NT2/D1 (cell line): ENCODE results near the gene RNF126.
A peak's percentile ranks its signal among the peaks of the same experiment; 100 is the strongest.

ENCODE experiments used
- DNase-seq: peaks from one replicate; pipeline ENCODE4 v3.0.0-alpha.2; 2011; ENCODE audit warnings: low read depth, low spot score
- H3K27me3 ChIP-seq: 2 replicates; pipeline ENCODE4 v1.6.0; 2011; ENCODE audit warnings: mild to moderate bottlenecking; ENCODE audit not compliant: insufficient read length, insufficient read depth
- H3K36me3 ChIP-seq: 2 replicates; pipeline ENCODE4 v1.6.1; 2011; ENCODE audit warnings: mild to moderate bottlenecking, low read length, mixed read lengths; ENCODE audit not compliant: insufficient read depth, insufficient read length
- H3K4me1 ChIP-seq: 2 replicates; pipeline ENCODE4 v1.5.1; 2011; ENCODE audit not compliant: insufficient read depth, insufficient read length
- H3K4me3 ChIP-seq: 2 replicates; pipeline ENCODE4 v1.5.1; 2011; ENCODE audit warnings: low read depth; ENCODE audit not compliant: insufficient read length
- H3K9ac ChIP-seq: 2 replicates; pipeline ENCODE4 v1.6.0; 2011; ENCODE audit warnings: low read depth; ENCODE audit not compliant: insufficient read length
- H3K9me3 ChIP-seq: 2 replicates; pipeline ENCODE4 v1.5.1; 2011; ENCODE audit warnings: mild to moderate bottlenecking, low read length; ENCODE audit not compliant: insufficient read depth
- SUZ12 ChIP-seq: IDR thresholded peaks from 2 replicates; pipeline ENCODE4 v1.6.1; 2011; ENCODE audit not compliant: insufficient read length, insufficient read depth; ENCODE audit errors: extremely low read depth
- YY1 ChIP-seq: IDR thresholded peaks from 2 replicates; pipeline ENCODE4 v1.6.1; 2011; ENCODE audit not compliant: insufficient read length, insufficient read depth
- ZNF274 ChIP-seq: IDR thresholded peaks from 2 replicates; pipeline ENCODE4 v1.6.1; 2011; ENCODE audit warnings: mild to moderate bottlenecking, low read depth, low read length

Gene RNF126

GRCh38 chr19:658059-658839 is 4.8 kb downstream of the RNF126 start:
- Histone ChIP-seq H3K36me3 (peaks cover 82% of the 10 kb centered on the region), H3K27me3 (no peaks in the 10 kb centered on the region), H3K9me3 (no peaks in the 10 kb centered on the region), H3K4me1 (peaks cover 52% of the 10 kb centered on the region), H3K4me3 (no peak overlapping the region), H3K9ac (peak overlapping the region; percentile 50)
- no peak for DNase-seq
- TF ChIP-seq ZNF274 (no peak), SUZ12 (no peak), YY1 (no peak)

GRCh38 chr19:657611-658010 is 5.4 kb downstream of the RNF126 start:
- H3K4me1 ChIP-seq, result peaks cover 53% of the 10 kb centered on the region
- TF ChIP-seq SUZ12 (no peak), ZNF274 (no peak)
- peak overlapping the region; percentile 42 for H3K9ac ChIP-seq
- no peaks in the 10 kb centered on the region for H3K9me3 ChIP-seq
- no peaks in the 10 kb centered on the region for H3K27me3 ChIP-seq
- DNase-seq, result no peak
- no peak overlapping the region for H3K4me3 ChIP-seq
- peaks cover 89% of the 10 kb centered on the region for H3K36me3 ChIP-seq

GRCh38 chr19:656751-657559 is 6.1 kb downstream of the RNF126 start:
- TF ChIP-seq ZNF274, result no peak
- no peak for TF ChIP-seq YY1
- no peak for TF ChIP-seq SUZ12
- Histone ChIP-seq H3K4me3 (no peak overlapping the region), H3K27me3 (no peaks in the 10 kb centered on the region), H3K9ac (peak overlapping the region; percentile 61), H3K9me3 (no peaks in the 10 kb centered on the region), H3K4me1 (peaks cover 53% of the 10 kb centered on the region), H3K36me3 (peaks cover 93% of the 10 kb centered on the region)
- no peak for DNase-seq

DNA sequence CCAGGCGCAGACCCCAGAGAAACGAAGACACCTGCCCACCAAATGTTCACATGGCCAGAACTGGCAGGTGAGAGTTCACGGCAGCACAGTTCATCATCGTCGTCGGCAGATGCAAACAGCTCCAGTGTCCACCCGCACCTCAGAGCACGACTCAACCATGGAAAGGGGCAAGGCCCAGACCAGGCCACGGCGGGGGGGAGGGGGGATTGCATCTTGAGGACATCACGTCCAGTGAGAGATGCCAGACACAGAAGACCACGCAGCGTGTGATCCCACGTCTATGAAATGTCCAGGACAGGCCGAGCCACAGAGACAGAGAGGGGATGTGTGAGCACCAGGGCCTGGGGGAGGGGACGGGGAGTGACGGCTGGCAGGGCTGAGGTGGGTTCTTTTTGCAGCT is 7.3 kb downstream of the RNF126 start:
- peaks cover 42% of the 10 kb centered on the region for H3K4me1 ChIP-seq
- H3K9ac ChIP-seq, result peak overlapping the region; percentile 67
- no peaks in the 10 kb centered on the region for H3K27me3 ChIP-seq
- no peak overlapping the region for H3K4me3 ChIP-seq
- no peak for TF ChIP-seq YY1
- no peak for TF ChIP-seq ZNF274
- no peak for TF ChIP-seq SUZ12
- H3K36me3 ChIP-seq, result peaks cover 93% of the 10 kb centered on the region
- H3K9me3 ChIP-seq, result no peaks in the 10 kb centered on the region
- no peak for DNase-seq

- H3K27me3 ChIP-seq, result no peaks in the 10 kb centered on the region
- DNase-seq, result no peak
- peak overlapping the region; percentile 61 for H3K9ac ChIP-seq
- peaks cover 87% of the 10 kb centered on the region for H3K36me3 ChIP-seq
- no peaks in the 10 kb centered on the region for H3K9me3 ChIP-seq
- TF ChIP-seq YY1 (no peak), SUZ12 (no peak), ZNF274 (no peak)
- H3K4me1 ChIP-seq, result peaks cover 22% of the 10 kb centered on the region
- H3K4me3 ChIP-seq, result no peak overlapping the region
Measured at GRCh38 chr19:653425-653824, 9.6 kb downstream of the RNF126 start.

DNA sequence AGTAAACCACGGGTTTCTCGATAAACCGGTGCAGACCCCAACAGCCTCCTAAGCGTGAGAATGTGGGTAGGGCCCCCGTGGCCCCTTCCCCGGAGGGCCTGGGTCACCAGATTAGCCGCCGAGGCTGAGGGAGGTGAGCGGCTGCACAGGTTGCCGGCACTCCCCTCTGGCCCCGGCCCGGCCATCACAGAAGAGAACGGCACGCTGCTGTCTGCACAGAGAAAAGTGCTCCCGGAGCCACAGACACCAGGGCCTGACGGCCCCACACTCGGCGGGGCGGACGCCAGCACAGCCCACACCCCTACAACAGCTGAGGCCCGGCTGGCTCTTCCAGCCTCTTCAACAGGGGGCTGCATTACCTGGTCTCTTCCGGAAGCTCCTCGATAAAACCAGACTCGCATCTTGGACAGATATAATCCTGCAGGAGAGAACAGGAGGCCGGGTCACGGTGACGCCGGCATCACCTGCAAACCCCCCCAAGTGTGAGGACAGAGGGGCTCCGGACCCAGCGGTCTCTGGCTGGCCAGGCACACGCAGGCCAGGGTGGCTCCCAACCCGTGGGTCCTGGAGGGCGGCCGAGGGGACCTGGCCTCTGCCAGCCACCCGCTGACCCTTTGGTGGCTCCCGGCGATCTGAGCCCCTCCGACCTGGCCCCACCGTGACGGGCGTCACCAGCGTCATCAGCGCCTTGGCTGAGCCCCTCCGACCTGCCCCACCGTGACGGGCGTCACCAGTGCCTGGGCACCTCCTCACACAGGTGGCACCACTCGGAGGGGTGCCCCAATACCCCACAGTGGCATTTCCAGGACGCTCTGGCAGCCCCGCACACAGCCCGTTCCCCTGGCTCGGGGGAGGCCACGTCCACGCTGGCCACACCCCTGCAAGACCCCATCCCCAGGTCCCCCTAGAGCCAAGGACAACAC is 10.3 kb downstream of the RNF126 start:
- H3K36me3 ChIP-seq, result peaks cover 86% of the 10 kb centered on the region
- H3K4me3 ChIP-seq, result no peak overlapping the region
- no peak for DNase-seq
- TF ChIP-seq YY1 (no peak), SUZ12 (no peak), ZNF274 (no peak)
- peak overlapping the region; percentile 61 for H3K9ac ChIP-seq
- peaks cover 20% of the 10 kb centered on the region for H3K4me1 ChIP-seq
- H3K27me3 ChIP-seq, result no peaks in the 10 kb centered on the region
- H3K9me3 ChIP-seq, result no peaks in the 10 kb centered on the region

GRCh38 chr19:651991-652390 is 11.0 kb downstream of the RNF126 start:
- no peak for DNase-seq
- TF ChIP-seq ZNF274 (no peak), YY1 (no peak), SUZ12 (no peak)
- H3K36me3 ChIP-seq, result peaks cover 86% of the 10 kb centered on the region
- no peaks in the 10 kb centered on the region for H3K9me3 ChIP-seq
- H3K4me3 ChIP-seq, result no peak overlapping the region
- peak overlapping the region; percentile 10 for H3K9ac ChIP-seq
- H3K4me1 ChIP-seq, result peaks cover 19% of the 10 kb centered on the region
- H3K27me3 ChIP-seq, result no peaks in the 10 kb centered on the region
